GM18499 (cell line): ENCODE results near the gene JMJD7.

Experiments used
- ATAC-seq: cut with Tn5 transposase; IDR thresholded peaks from one replicate; pipeline ENCODE4 v1.9.1; 2021; ENCODE audit warnings: moderate number of reproducible peaks; ENCODE audit not compliant: insufficient read depth, unreplicated experiment

Gene JMJD7

DNA sequence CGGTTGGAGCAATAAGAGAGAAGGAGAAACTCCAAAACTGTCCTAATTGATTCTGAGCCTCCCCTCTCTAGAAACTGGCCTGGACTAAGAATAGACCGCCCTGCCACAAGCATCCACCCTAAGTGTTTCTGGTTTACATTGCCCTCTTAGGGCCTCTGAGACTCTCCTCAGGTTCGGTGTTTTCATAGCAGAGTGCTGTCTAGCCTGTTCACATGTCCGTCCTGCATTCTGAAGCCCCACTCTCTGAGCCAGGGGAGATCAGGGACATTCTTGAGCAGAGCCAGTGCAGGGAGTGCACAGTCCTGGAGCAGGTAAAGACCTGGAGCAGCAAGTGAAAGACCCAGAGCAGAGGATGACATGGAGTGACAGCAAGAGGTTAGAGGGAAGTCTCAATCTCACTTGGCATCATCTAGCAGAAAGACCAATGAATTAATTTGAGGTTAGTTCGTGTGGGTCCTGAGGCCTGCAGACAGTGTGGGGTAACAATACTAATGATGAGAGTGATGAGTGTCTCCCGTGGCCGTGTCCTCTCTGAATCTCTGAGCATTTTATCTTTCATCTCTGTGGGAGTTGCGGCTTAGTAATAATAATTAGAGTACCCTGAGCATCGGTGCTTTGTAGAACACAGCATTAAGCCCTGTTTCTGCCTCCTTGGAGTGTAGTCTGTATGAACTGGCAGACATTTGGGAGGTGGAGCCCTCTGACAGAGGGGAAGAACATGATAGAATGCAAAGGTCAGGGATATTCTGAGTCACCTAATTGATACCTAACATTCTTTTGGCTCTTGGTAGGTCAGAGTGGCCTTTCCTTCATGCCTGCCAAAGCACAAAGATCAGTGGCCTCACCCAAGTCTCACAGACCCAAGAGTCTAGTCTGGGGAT, 29.0 kb upstream of the JMJD7 start:
- ATAC-seq, result no peak

DNA sequence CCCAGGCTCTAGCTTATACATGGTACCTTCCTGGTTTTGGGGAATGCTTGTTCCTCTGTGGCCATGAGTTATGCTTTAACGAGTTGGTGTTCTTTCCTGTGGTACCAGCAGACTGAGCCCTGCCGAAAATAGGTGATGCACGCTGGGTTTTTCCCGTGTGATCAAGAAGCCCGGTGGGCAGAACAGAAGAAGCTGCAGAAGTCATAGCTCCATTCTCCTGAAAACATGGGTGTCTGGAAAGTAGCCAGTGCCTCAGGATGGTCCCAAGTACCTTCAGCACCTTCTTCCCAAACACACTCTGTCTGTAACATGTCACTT, 28.4 kb upstream of the JMJD7 start:
- ATAC-seq, result no peak

DNA sequence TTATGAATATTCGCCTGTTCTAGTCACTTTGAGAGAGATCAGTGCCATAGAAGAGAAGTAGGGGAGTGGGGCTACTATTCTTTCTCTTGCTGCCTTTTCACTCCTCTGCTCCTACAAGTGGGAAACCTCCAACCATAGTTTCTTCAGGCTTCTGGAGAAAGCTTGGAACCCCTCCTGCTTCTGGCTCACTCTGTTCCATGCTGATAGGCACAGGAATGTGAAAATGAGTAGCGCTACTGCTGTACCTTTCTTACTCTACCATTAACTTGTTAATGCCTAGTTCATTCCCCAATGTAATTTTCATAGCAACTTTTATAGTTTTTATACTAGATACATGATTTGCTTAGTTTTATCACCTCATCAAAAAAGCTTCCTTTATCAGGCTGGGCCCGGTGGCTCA, 26.7 kb upstream of the JMJD7 start:
- no peak for ATAC-seq

DNA sequence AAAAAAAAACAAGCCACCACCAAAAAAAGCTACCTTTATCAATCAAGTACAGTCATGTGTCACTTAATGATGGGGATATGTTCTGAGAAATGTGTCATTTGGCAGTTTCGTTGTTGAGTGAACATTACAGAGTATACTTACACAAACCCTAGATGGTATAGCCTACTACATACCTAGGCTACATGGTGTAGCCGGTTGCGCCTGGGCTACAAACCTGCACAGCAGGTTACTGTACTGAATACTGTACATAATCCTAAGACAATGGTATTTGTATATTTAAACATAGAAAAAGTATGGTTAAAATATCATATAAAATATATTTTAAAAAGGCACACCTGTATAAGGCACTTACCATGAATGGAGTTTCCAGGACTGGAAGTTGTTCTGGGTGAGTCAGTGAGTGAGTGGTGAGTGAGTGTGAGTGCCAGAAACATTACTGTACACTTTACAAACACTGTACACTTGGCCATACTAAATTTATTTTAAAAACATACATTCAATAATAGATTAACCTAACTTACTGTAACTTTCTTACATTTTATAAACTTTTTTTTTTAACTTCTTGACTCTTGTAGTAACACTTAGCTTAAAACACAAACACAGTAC, 25.9 kb upstream of the JMJD7 start:
- ATAC-seq, result no peak

DNA sequence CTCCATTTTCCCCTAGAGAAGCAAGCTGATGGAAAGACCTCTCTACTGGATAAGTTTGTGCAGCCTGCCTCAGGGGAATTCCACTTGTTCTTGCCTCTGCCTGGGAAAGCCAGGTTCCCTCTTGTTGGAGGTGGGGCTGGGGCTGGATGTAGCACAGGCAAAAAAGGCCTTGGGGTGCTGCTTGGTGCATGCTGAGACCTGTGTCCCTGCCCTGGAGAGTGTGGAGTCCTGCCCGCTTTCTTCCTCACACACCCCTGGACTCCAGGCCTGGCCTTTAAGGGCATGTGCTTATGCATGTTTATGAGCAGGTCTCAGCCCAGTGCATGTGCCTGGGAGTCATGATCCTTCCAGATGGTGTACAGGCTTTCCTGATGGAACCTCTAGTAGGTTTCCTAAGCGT, 23.5 kb upstream of the JMJD7 start:
- ATAC-seq, result no peak

DNA sequence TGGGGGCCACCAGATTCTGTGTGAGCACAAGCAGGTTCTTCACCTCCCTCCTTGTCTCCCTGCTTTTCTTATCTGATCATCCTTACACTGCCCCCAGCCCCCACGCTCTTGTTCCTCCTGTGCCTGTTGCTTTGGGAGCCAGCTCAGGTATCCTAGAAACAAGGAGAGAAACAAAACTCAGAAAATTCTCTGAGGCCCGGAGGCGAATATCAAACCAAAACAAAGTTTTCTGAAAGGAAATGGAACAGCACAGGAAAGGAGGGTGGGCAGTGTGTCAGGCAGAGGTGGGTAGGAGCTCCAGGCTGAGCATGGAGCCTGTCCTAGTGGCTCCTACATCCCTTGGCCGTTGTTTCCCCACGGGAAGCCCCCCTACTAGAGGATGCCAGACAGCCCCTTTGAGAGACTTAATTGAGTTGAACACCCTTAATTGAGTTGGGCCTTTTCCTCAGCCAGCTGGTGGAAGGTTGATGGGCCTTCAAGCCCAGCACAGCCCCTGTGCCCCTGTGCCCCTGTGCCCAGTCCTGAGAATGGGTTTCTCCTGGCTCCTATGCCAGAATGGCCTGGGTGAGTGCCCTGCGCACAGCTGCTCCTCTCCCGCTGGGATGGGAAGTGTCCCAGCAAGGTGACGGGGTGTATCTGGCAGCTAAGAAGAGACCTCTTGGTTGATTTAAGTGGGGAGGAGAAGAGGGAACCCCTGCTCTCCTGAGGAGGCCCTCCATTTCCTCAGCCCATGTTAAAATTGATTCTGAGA, 22.8 kb upstream of the JMJD7 start:
- no peak for ATAC-seq

DNA sequence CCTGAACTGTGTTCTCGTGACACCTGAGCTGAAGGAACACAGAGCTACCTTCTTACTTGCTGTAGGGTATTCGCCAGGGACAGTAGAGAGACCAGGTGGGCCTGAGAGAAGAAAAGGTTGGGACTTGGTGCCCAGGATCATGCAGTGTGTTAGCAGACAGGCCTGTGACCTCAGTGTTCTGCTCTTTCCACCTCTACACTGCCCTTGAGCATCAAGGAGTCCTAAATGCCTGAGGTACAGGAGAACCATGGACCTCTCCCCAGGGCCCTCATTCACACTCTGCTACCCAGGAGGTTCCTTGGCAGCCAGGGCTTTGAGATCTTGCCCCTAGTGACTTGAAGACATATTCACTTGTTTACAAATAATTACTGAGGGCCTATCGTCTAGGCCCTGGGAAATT, 22.2 kb upstream of the JMJD7 start:
- ATAC-seq, result no peak

DNA sequence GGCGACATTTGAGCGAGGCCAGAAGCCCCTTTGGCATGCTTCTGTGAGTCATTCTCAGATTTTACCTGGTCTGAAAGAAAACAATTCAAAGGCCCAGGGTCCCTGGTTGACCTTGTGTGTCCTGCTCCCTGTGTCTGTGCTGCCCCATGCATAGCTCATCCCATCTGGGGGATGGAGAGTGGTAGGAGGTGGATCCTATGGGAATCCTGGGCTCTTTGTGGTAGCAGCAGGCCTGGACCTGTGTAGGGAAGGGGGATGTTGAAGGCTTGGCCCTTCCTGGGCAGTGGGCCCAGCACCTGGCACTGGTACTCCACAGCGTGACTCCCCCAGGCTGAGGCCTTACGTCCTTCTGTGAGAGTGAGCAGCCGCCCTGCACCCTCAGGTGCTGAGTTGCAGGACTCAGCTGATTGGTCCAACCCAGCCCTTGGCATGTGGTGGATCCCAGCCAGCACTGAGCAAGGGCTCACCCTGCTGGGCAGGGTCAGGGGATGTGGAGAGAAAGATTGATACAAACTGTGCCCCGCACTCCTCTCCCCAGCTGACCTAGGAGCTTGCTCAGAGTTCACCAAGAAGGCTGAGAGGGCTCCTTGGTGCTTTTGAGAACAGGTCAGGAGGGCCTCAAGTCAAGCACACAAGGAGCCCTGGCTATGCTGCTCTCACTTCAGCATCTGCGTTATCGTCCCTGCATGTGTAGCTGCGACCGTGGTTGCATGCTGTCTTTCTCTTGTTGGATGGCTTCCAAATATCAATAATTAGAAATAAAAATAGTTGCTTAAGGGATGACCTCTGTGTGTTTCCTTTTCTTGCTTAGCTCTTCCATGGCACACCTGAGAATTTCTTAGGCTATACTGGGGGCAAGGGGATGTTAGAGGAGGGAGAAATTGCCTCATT, 21.4 kb upstream of the JMJD7 start:
- ATAC-seq, result no peak

DNA sequence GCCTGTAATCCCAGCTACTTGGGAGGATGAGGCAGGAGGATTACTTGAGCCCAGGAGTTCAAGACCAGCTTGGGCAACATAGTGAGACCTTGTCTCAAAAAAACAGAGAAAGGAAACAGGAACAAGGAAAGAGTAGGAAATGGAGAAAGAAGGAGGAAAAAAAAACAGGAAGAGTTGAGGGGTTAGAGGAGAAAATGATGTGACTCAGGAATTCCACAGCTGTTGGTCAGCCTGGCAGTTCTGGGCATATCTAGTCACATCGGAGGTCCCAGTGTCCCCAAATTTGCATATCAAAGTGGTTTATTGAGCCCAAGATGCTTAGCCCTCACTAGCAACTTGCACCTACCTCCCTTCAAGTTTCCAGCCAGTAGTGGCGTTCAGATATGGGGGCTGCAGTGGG, 18.8 kb upstream of the JMJD7 start:
- ATAC-seq, result no peak

DNA sequence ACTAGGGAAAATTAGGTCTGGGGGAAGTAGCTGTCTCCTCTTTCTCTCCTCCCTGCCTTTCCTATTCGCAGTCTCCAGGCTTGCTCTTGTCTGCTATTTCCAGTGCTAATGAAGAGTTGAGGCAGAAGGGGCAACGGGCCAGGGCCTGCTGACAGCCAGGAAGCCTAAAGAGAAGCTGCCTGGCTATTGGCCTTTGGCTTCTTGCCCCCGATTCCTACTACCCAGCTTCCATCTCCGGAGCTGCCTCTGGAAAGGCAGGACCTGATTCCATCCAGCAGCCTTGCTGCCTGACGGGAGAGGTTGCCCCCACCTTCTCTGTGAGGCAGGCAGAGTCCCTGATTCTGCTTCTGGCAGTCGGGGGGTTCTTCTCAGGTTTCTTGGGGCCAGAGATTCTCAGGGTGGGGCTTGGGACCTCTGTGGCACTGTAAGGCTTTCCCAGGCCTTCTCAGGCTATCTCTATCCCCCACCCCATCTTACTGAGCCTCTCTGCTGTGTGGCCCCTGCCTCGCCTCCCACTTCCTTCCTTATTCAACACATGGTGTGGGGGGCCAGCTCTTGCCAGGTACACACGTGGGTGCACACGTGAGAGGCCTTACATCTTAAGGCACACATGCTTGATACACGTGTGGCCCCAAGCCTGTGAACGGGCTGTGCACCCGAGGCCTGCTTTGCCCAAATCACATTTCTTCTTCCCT, 18.2 kb upstream of the JMJD7 start:
- ATAC-seq, result no peak

DNA sequence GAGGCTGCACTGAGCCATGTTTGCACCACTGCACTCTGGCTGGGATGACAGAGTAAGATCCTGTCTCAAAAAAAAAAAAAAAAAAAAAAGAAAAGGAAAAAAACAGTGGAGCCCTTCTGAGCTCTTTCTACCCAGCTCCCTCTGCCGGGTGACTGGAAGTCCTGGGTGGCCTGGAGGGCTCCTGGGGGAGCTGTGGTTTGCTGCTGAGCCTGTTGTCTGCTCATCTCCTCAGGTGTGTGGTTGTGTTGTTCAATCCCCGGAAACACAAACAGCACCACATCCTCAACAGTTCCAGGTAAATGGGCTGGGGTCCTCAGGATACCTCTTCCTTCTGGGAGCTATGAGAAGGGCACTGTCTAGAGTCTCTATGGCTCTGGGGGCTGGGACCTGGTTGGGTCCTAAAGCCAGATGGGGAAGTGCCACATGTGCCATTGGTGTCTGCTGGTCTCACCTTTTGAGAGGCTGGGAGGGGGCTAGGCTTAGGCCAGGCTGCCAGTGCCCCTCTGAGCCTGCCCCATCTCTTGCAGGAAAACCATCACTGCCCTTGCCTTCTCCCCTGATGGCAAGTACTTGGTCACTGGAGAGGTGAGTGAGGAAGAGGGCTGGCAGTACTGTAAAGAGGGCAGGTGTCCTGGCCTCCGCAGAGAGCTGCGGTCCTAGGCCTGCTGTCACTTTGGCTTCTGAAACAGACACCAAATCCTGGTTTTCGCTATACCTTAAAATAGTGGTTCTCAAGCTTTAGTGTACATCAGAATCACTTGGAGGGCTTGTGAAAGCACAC, 17.1 kb upstream of the JMJD7 start:
- ATAC-seq, result no peak

DNA sequence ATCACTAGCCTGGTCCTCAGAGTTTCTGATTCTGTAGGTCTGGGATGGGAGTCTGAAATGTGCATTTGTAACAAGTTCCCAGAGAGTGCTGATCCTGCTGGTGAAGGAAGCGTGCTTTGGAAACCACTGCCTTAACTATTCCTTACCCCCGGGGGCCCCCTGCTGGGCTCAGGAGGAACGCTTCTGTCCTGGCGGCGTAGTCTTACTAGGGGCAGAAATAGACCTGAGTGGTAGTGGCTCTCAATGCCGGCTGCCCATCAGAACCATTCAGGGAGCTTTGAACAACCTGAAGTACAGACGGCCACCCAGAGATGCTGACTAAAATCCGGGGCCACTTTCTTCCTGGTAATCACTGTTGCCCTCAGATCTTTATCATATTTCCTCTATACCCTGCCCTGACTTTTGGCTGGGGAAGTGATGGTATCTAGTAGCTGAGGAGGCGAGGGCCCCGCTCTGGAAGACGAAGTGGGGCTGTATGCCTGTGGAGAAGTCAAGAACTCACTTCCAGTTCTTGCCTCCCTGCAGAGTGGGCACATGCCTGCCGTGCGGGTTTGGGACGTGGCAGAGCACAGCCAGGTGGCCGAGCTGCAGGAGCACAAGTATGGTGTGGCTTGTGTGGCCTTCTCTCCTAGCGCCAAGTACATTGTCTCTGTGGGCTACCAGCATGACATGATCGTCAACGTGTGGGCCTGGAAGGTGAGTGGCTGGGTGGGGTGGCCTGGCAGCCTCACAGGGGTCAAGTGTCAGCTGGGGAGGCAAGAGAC, 16.3 kb upstream of the JMJD7 start:
- ATAC-seq, result no peak

DNA sequence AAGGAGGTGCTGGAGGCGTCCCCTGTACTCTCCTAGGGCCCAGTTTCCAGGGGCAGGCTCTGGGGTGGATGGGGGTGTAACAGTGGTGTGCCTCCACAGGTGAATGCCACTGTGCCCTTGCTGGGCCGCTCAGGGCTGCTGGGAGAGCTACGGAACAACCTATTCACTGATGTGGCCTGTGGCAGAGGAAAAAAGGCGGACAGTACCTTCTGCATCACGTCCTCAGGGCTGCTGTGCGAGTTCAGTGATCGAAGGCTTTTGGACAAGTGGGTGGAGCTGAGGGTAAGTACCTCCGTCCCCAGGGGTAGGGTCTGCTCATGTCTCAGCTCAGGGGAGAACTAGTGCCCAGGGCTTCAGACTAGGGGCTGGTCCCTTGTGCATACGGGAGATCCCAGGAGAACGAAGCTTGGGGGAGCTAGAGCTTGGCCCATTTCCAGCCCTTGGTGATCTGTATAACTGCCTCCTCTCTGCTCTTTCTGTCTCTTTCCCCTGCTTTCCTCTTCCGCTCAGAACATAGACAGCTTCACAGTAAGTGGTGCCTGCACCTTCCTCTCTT, 15.0 kb upstream of the JMJD7 start:
- no peak for ATAC-seq

DNA sequence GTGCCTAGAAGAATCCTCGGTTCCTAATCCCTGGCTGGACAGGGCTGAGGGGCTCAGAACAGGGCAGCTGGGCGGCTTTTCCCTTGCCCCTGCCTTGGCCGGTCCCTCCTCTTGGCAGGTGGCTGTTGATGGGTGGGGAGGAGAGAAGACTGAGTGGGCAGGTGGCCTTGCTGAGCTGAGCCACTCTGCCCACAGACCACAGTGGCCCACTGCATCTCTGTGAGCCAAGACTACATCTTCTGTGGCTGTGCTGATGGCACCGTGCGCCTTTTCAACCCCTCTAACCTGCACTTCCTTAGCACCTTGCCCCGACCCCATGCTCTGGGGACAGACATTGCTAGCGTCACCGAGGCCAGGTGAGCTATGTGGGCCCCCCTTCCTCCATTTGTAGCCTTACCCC, 14.5 kb upstream of the JMJD7 start:
- no peak for ATAC-seq

DNA sequence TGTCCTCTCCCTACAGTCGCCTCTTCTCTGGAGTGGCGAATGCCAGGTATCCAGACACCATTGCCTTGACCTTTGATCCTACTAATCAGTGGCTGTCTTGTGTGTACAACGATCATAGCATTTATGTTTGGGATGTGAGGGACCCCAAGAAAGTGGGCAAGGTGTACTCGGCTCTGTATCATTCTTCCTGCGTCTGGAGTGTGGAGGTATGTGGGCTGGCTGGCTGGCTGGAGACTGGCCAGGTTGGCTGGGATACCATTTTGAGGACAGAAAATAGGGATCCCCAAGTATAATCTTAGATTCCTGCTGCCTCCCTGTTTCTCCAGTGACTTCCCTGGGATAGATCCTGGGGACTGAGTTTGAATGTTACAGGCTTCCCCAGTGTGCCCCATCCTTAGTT, 13.4 kb upstream of the JMJD7 start:
- ATAC-seq, result no peak

DNA sequence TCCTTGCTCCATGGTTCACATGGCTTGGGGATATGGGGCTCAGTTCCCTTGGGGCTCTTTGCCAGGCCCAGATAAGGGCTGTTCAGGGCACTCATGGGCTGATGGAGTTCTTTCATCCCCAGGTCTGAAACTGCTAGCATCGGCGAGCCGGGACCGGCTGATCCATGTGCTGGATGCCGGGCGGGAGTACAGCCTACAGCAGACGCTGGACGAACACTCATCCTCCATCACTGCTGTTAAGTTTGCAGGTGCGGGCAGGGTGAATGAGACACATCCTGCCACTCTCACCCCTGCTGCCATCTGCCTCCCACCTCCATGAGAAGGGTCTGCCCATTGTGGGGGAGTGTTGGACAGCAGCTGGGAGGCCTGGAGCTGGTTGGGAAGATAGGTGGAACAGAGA, 11.1 kb upstream of the JMJD7 start:
- no peak for ATAC-seq

DNA sequence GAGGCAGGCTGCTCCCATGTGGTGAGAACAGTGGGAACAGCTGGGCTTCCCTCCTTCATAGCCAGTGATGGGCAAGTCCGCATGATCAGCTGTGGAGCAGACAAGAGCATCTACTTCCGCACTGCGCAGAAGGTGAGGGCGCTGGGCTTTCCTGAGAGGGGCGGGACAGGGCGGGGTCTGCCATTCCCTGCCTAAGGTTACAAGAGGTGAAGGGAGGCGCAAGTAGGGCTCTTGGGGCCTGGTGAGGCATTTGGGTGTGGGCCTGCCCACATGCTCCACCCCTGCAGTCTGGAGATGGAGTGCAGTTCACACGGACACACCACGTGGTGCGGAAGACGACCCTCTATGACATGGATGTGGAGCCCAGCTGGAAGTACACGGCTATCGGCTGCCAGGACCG, 10.6 kb upstream of the JMJD7 start:
- no peak for ATAC-seq

DNA sequence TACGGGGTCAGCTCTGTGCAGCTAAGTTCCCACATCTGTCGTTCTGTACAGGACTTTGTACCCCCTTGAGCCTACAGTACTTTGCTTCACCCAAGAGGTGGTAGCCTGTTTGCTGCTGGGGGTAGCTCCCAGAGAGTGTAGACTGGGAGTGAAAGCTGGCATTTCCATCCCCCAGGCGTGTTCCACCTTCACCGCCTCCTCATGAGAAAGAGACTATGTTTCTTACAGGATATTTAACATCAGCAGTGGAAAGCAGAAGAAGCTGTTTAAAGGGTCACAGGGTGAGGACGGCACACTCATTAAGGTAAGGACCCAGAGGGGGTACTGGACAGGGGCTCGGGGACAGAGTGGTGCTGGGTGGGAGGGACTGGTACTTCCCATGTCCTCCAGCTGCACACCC, 10.1 kb upstream of the JMJD7 start:
- ATAC-seq, result no peak
